Activated CD8-positive, alpha-beta memory T cell treated with anti-CD3 and anti-CD28 coated beads for 36 hours (primary cell): ENCODE measurements around the gene TBC1D2B. TPM values are rescaled to one million over a fixed set of nuclear protein-coding genes. Genes with fewer than 3 reads are reported as not detected.
"Not testable (repeated sequence)": the region's sequence is repeated elsewhere in the genome, so short reads cannot be mapped to it uniquely, and the experiment has no call there.

Experiments used
- CTCF ChIA-PET: fragments of 350-600 bp; sonication (Branson Sonifier 250); formaldehyde crosslinking; loops from one replicate; lab custom pipeline; 2021; ENCODE audit warnings: antibody characterized with exemption; lab: Charles Lee
- POLR2A ChIA-PET: fragments of 350-600 bp; sonication (Branson Sonifier 250); formaldehyde crosslinking; loops from one replicate; lab custom pipeline; 2021; ENCODE audit warnings: antibody characterized with exemption; lab: Charles Lee
- total RNA-seq, 2 experiments: library from RNA; stranded (reverse); gene quantifications; one replicate each; pipeline ENCODE4 v1.2.3, GENCODE V29; 2021

TBC1D2B gene
- total RNA-seq, 2 experiments from 2014 or later: 43.0 to 45.3 TPM

DNA sequence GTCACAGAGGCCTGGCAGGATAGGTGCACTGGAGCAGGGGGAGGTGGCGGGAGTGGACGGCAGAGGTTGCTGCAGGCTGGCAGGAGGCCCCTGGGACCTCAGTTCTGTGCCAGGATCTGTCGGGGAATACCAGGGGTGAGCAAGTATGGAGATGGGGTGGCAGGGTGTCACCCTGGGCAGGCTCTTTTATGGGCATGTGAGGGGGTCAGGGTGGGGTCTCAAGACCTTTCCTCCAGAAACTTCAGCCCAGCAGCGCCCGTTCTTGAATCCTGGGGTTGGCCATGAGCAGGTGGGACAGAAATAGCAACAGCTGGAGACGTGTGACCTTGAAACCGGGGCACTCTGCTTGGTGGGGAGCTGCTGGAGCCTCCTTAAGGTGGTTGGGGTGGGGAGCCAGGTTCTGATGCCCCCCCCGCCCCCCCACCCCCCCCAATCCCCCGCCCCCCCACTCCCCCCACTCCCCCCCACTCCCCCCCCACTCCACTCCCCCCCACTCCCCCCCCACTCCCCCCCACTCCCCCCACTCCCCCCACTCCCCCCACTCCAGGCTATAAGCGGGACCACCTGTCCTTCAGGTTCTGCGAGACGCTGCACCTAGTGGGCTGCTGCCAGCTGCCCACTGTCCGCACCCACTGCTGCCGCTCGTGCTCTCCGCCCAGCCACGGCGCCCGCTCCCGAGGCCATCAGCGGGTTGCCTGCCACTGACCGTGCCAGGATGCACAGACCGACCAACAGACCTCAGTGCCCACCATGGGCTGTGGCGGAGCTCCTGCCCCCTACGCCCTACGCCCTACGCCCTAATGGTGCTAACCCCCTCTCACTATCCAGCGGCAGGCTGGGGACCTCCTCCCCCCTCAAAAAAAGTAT is 84.9 kb downstream of the TBC1D2B start:
- CTCF ChIA-PET: interaction anchor here (0.8 kb wide), 1 partner anchor 33 kb away, joined by 3 read pairs; no protein-coding TSS in a partner anchor

DNA sequence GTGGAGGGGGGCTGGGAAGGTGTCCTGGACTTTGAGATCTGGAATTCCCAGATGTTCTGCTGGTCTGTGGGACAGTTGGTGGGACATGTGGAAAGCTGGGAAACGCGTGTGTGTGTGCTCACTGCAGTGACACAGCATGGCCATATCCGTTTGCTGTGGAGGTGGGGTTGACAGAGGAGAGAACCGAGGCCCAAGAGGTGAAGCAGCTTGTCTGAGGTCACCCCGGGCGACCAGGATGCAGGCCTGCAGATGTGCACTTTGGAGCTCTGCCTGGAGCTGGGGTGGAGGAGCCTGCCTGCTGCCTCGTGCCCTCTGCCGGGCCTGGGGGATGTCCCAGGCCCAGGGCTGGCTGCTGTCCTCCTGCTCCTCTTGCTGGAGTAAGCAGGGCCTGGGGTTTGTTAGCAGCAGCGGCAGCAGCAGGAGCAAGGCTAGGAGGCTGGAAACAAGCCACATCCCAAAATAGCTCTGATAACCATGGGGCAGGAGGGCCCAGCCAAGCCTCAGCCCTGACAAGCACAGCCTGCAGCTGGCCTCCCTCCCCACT is 85.8 kb downstream of the TBC1D2B start:
- POLR2A ChIA-PET: not testable (repeated sequence)
- CTCF ChIA-PET: interaction anchor here (0.8 kb wide), 1 partner anchor 33 kb away, joined by 3 read pairs; no protein-coding TSS in a partner anchor

More for the DNA sequence above, 84.9 kb downstream of the TBC1D2B start:
- POLR2A ChIA-PET: no interaction called here

DNA sequence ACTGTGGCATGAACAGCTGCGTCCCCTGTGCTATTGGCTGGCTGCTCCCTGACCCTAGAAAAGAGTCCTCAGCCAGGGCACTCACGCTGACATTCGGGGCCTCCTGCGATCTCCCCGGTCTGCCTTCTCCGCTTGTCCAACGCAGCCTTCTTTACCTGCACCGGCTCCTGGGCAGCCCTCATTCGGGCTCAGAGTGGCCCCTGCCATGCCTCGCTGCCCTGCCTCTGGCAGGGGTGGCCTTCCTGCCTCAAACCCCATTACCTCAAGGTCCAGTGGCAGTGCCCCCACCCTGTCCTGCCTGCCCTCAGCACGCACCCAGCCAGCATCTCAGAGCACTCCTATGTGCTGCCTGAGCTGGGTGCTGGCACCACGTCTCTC is 86.5 kb downstream of the TBC1D2B start:
- ChIA-PET CTCF (interaction anchor here (0.6 kb wide), 1 partner anchor 99 kb away, joined by 4 read pairs; no protein-coding TSS in a partner anchor), POLR2A (no interaction called here)

DNA sequence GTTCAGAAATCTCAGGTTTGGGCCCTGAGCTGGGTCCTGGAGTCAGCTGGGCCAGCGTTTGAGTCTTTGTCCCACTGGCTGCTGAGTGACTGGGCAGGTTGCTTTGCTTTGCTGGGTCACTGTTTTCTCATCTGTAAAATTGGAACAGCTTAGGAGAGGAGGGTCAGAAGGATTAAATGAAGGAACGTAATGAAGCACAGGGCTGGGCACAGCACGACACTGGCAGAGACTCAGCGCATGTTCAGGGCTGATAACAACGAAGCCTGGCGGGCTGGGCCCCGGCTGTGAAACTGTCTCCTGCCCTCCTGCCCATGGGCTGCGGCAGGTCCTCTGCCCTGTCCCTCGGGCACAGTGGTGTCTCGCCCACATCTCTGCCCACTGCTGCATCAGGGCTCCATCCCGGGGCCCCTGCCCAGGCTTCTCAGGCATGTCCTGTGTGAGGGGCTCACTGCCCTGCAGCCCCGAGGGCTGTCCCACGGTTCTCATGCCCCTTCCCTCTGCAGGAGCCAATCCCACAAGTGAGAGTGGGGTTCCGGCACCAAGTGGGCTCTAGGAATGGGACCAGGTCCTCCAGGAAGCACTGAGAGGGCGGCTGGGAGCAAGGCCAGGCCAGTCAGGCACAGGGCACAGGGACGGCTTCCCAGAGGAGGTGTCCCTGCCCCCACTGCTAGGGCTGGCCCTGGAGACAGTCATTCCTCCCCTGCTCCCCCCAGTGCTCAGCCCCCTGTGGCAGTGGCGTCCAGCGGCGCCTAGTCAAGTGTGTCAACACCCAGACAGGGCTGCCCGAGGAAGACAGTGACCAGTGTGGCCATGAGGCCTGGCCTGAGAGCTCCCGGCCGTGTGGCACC is 88.0 kb downstream of the TBC1D2B start:
- CTCF ChIA-PET: interaction anchor here (0.6 to 0.7 kb wide), 2 partner anchors 1465 to 1778 kb away, joined by 3 read pairs; no protein-coding TSS in a partner anchor
- POLR2A ChIA-PET: no interaction called here

DNA sequence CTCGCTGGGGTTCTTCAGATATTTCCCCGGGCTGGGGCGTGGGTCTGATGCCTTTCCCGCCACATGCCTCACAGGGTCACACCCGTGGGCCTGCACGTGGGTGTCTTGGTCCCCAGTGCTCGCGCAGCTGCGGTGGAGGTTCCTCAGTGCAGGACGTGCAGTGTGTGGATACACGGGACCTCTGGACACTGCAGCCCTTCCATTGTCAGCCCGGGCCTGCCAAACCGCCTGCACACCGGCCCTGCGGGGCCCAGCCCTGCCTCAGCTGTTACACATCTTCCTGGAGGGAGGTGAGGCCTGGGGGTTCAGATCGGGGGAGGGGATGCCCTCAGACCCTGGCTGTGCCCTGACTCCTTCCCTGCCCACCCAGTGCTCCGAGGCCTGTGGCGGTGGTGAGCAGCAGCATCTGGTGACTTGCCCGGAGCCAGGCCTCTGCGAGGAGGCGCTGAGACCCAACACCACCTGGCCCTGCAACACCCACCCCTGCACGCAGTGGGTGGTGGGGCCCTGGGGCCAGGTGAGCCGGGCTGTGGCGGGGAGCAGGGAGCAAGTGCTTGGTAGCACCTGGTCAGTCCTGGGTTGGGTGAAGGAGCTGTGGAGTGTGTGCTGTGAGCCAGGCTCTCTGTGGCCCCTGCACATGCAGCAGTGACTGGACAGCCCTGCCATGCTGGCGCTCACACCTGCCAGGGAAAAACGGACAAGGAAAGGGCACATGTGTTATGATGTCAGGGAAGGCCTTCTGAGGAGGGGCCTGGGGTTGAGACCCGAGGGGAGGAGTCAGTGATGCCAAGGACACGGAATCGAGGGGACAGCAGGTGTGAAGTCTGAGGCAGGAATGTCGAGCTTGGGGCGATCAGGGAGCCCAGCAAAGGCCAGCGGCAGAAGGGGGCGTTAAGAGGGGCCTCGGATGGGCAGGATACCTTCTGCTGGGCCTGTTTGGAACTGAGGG is 88.9 kb downstream of the TBC1D2B start:
- POLR2A ChIA-PET: no interaction called here
- CTCF ChIA-PET: no interaction called here

DNA sequence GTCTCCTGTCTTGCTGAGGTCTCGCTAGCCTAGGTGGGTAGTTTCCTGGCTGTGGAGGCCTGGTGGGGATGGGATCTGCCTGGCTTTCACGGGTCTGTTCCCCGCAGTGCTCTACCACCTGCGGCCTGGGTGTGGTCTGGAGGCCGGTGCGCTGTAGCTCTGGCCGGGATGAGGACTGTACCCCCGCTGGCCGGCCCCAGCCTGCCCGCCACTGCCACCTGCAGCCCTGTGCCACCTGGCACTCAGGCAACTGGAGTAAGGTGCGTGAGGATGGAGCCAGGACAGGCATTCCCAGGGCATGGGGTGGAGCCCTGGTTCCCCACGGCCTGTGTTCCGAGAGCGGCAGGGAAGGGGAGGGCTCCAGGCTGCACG is 89.8 kb downstream of the TBC1D2B start:
- CTCF ChIA-PET, POLR2A ChIA-PET: not testable (repeated sequence)

DNA sequence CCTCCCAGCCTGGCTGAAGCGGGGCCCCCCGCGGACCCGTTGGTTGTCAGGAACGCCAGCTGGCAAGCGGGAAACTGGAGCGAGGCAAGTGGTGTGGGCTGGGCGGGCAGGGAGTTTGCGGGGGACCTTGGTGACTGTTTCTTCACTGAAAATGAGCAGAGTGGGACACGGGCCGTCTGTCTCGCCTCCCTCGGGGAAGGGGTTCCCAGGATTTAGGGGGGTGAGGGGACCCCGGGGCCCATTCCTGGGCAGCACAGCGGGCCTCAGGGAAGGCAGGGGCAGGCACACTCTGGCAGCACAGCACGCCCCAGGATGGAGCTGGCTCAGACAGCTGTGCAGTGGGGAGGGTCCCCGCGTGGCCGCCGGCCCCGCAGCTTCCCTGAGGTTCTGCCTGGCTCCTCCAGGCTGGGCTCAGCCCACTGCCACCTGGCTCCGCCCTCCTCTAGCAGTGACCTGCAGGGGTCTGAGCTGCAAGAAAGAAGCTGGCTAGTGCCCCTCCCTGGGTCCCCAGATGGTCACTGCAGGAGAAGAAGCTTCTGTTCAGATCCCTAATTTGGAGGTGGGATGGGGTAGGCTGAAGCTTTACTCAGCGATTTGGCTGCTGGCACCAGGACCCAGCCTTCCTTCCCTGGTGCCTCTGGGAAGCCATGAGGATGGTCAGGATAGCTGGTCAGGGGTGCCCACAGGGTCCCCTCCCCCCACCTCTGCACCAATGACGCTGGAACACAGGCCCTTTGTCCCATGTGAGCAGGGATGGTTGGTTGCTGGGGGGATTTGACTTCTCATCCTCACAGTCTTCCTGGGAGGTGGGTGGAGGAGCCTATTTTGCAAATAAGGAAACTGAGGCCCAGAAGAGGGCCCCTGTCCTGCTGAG is 90.4 kb downstream of the TBC1D2B start:
- ChIA-PET POLR2A (no interaction called here), CTCF (no interaction called here)

DNA sequence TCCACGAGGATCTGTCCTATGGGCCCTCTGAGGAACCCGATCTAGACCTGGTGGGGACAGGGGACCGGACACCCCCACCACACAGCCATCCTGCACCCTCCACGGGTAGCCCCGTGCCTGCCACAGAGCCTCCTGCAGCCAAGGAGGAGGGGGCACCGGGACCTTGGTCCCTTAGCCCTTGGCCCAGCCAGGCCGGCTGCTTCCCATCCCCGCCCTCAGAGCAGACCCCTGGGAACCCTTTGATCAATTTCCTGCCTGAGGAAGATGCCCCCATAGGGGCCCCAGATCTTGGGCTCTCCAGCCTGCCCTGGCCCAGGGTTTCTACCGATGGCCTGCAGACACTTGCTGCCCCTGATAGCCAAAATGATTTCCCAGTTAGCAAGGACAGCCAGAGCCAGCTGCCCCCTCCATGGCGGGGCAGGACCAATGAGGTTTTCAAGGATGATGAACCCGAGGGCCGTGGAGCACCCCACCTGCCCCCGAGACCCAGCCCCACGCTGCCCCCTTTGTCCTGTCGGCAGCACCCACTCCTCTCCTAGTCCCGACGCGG is 91.5 kb downstream of the TBC1D2B start:
- POLR2A ChIA-PET: no interaction called here
- CTCF ChIA-PET: no interaction called here

DNA sequence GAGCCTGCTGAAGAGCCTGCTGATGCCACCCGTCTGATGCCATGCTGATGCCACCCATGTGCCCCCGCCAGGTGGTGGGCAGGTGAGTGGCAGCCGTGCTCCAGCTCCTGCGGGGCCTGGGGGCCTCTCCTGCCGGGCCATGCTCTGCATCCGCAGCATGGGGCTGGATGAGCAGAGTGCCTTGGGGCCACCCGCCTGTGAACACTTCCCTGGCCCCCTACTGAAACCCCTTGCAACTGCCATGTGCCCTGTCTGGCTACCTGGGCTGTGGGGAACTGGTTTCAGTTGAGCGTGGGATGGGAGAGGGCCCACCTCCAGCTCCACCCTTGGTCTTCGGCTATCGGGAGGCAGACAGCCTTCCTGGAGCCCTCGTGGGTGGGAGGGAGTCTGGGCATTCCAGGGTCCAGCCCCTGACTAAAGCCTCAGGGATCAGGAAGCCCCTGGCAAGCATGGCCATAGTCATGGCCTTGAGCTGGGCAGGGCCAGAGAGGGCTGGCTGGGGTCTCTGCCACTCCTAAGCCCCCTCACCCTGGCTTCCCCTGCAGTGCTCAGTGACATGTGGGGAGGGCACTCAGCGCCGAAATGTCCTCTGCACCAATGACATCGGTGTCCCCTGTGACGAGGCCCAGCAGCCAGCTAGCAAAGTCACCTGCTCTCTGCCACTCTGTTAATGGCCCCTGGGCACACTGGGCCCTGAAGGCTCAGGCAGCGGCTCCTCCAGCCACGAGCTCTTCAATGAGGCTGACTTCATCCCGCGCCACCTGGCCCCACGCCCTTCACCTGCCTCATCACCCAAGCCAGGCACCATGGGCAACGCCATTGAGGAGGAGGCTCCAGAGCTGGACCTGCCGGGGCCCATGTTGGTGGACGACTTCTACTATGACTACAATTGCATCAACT is 92.2 kb downstream of the TBC1D2B start:
- CTCF ChIA-PET: no interaction called here
- POLR2A ChIA-PET: no interaction called here

DNA sequence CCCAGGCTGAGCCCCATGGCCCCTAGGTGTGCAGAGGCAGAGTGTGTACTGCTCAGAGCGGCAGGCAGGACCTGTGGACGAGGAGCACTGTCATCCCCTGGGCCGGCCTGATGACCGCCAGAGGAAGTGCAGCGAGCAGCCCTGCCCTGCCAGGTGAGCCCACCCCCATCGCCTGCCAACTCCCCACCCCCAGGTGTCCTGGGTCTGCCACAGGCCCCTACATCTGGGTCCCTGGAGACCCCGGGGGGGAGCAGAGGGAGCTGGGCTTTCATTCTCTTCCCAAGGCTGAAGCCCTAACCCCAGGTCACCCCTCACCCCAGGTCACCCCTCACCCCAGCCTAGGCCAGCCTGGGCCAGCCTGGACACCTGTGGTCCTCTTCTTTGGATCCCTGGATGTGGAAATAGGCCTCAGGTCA is 93.1 kb downstream of the TBC1D2B start:
- CTCF ChIA-PET: interaction anchor here (1.0 to 1.4 kb wide), 2 partner anchors 124 to 211 kb away, joined by 3 read pairs; no protein-coding TSS in a partner anchor
- POLR2A ChIA-PET: no interaction called here

DNA sequence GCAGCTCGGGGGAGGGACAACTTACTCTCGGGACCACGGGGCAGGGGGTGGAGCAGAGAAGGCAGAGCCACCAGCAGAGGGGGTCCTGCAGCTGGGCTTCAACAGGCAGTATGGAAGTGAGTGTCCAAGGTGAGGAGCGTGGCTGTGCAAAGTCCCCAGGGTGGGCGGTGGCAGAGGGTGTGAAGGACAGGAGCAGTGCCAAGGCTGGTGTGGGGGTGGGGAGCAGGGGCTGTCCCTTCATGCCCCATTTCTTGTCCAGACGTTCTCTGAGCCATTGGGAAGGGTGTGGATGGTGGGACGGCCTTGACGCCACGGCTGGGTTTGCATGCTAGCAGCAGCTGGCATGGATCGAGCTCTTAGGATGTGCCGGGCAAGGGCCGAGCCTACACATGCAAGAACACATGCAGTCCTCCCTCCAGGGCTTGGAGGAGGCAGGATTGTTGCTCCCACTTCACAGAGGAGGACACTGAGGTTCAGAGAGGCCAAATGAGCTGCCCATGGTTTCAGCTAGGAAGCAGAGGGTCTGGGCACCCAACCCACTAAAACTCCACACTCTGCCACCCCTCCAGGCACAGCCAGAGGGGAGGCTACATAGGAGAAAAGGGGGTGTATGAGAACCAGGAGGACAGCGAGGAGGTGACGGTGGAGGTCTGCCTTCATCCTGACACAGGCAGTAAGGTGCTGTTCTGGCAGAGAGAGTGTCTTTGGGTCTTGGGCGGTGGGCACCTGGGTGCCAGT is 93.6 kb downstream of the TBC1D2B start:
- ChIA-PET POLR2A (no interaction called here), CTCF (interaction anchor here (1.0 to 1.4 kb wide), 2 partner anchors 125 to 212 kb away, joined by 3 read pairs; no protein-coding TSS in a partner anchor)

DNA sequence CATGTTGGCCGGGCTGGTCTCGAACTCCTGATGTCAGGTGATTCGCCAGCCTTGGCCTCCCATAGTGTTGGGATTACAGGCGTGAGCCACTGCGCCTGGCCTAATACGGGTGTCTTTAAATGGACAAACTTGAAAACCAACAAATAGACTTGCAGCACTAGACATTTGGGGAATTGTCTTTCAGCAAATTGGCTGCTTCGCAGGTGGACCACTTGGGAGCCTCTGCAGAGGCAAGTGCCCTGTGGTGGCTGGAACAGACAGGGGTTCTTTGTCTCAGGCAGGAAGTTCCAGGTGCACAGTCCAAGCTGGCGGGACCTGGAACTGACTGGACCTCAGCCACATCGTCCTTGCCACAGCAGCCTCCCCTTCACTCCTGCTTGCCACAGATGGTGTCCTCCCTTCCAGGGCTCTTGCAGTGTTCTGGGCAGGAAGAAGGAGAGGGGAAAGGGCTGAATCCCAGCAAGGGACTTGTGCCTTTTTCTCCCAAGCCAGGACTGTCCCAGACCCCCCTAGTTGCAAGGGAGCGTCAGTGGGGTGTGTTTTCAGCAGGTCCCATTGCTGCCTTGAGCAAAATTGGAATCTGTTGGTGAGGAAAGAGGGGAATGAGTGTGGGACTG is 94.3 kb downstream of the TBC1D2B start:
- ChIA-PET POLR2A (no interaction called here), CTCF (interaction anchor here (1.4 kb wide), 1 partner anchor 213 kb away, joined by 3 read pairs; no protein-coding TSS in a partner anchor)

DNA sequence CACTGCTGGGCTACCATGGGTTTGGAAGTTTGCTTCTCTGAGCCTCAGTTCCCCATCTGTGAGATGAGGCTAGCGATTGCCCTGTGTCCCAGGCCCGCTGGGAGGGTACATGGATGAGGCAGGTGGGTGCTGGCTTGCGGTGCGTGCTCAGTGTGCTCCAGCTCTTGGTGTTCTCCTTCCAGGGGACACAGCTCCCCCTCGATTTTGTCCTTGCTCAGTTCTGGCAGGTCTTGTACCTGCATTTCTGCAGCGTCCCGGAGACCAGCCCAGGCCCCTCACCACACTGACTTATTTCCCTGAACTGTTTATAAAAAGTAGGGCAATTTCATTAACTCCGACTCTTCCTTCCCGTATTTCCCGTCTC is 95.4 kb downstream of the TBC1D2B start:
- POLR2A ChIA-PET: no interaction called here

DNA sequence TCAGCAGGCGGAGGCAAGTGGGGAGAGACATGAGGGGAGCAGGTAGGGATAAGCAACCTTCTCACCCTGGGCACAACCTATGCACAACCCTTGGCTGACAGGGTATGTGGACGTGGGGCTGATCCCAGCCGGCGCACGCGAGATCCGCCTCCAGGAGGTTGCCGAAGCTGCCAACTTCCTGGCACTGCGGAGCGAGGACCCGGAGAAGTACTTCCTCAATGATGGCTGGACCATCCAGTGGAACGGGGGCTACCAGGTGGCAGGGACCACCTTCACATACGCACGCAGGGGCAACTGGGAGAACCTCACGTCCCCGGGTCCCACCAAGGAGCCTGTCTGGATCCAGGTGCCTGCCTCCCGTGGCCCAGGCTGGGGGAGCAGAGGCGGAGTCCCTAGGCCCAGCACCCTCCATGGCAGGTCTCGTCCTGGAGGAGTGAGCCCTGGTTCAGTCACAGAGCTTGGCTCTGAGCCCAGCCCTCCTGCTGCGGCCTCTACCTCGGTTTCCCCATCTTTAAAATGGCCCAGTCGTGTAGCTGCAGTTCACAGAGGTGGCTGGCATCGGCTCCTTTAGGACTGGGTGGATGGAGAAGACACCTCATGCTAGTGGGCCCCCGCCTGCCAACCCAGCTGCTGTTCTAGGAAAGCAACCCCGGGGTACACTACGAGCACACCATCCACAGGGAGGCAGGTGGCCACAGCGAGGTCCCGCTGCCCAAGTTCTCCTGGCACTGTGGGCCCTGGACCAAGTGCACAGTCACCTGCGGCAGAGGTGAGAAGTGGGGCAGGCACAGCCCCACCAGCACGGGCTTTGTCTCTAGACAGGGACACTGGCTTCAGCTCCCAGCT is 96.0 kb downstream of the TBC1D2B start:
- ChIA-PET POLR2A (no interaction called here), CTCF (no interaction called here)

More for the DNA sequence above, 95.4 kb downstream of the TBC1D2B start:
- CTCF ChIA-PET: no interaction called here

DNA sequence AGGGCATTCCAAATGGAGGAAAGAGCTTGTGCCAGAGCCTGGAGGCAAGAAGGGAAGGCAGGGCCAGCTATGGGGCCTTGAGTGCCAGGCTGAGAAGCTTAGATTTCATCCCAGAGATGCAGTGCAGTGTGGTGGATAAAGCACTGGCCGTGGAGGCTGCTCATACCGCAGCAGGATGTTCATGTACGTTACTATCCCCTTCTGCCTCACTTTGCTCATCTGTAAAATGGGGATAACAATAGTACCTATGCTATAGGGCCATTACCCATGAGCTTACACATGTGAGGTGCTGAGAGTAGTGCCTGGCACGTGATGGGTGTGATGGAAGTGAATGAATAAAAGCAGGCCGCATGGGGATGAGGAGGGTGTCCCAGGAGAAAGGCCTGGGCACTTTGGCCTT is 96.8 kb downstream of the TBC1D2B start:
- CTCF ChIA-PET, POLR2A ChIA-PET: not testable (repeated sequence)
